Measurements from ENCODE around the gene TTC12.

The TTC12 gene

GRCh38 chr11:113373981-113374560, 59.7 kb downstream of the TTC12 start:
- DNase-seq (ENCODE audit: insufficient read length, low spot score) (no peak), FAIRE-seq (no peak)
- TF ChIP-seq PAX5 (IDR thresholded peaks at IDR 0.05; ENCODE audit: insufficient read depth, low read length, severe bottlenecking): no peak
- no peak for TF ChIP-seq POU2F2 (IDR thresholded peaks at IDR 0.05; ENCODE audit: low read depth, low read length)
- no peak for TF ChIP-seq SPI1 (IDR thresholded peaks at IDR 0.05; ENCODE audit: low read depth, low read length)
- TF ChIP-seq POLR2A (IDR thresholded peaks at IDR 0.05; ENCODE audit: low read depth, low read length): no peak

GRCh38 chr11:113375402-113375801, 61.0 kb downstream of the TTC12 start:
- no peak for DNase-seq (ENCODE audit: insufficient read length, low spot score)
- TF ChIP-seq POLR2AphosphoS5 (IDR thresholded peaks at IDR 0.05; ENCODE audit: low read depth, low read length): no peak
- no peak for TF ChIP-seq POU2F2 (IDR thresholded peaks at IDR 0.05; ENCODE audit: low read depth, low read length)
- no peak for TF ChIP-seq SPI1 (IDR thresholded peaks at IDR 0.05; ENCODE audit: low read depth, low read length)
- TF ChIP-seq TAF1 (IDR thresholded peaks at IDR 0.05; ENCODE audit: low read depth, low read length): no peak
- TF ChIP-seq POLR2A (IDR thresholded peaks at IDR 0.05; ENCODE audit: low read depth, low read length): no peak
- TF ChIP-seq PAX5 (IDR thresholded peaks at IDR 0.05; ENCODE audit: insufficient read depth, low read length, severe bottlenecking): no peak
- peak; percentile 47 for FAIRE-seq

- no peak for DNase-seq (ENCODE audit: insufficient read length, low spot score)
- no peak for FAIRE-seq
- TF ChIP-seq PAX5 (IDR thresholded peaks at IDR 0.05; ENCODE audit: insufficient read depth, low read length, severe bottlenecking) (no peak), TAF1 (IDR thresholded peaks at IDR 0.05; ENCODE audit: low read depth, low read length) (no peak), POU2F2 (IDR thresholded peaks at IDR 0.05; ENCODE audit: low read depth, low read length) (no peak), POLR2A (IDR thresholded peaks at IDR 0.05; ENCODE audit: low read depth, low read length) (no peak), POLR2AphosphoS5 (IDR thresholded peaks at IDR 0.05; ENCODE audit: low read depth, low read length) (no peak), SPI1 (IDR thresholded peaks at IDR 0.05; ENCODE audit: low read depth, low read length) (no peak)
These were observed 61.8 kb downstream of the TTC12 start for GRCh38 chr11:113376156-113376555.

GRCh38 chr11:113377681-113378412, 63.5 kb downstream of the TTC12 start:
- no peak for DNase-seq (ENCODE audit: insufficient read length, low spot score)
- TF ChIP-seq POLR2AphosphoS5 (IDR thresholded peaks at IDR 0.05; ENCODE audit: low read depth, low read length) (no peak), TAF1 (IDR thresholded peaks at IDR 0.05; ENCODE audit: low read depth, low read length) (no peak), SPI1 (IDR thresholded peaks at IDR 0.05; ENCODE audit: low read depth, low read length) (no peak), POU2F2 (IDR thresholded peaks at IDR 0.05; ENCODE audit: low read depth, low read length) (no peak), POLR2A (IDR thresholded peaks at IDR 0.05; ENCODE audit: low read depth, low read length) (no peak), PAX5 (IDR thresholded peaks at IDR 0.05; ENCODE audit: insufficient read depth, low read length, severe bottlenecking) (no peak)
- no peak for FAIRE-seq

- TF ChIP-seq SPI1 (IDR thresholded peaks at IDR 0.05; ENCODE audit: low read depth, low read length) (no peak), TAF1 (IDR thresholded peaks at IDR 0.05; ENCODE audit: low read depth, low read length) (no peak), POLR2A (IDR thresholded peaks at IDR 0.05; ENCODE audit: low read depth, low read length) (no peak), POLR2AphosphoS5 (IDR thresholded peaks at IDR 0.05; ENCODE audit: low read depth, low read length) (no peak), POU2F2 (IDR thresholded peaks at IDR 0.05; ENCODE audit: low read depth, low read length) (no peak), PAX5 (IDR thresholded peaks at IDR 0.05; ENCODE audit: insufficient read depth, low read length, severe bottlenecking) (no peak)
- no peak for DNase-seq (ENCODE audit: insufficient read length, low spot score)
- no peak for FAIRE-seq
These were observed 64.3 kb downstream of the TTC12 start for GRCh38 chr11:113378692-113379091.

- FAIRE-seq: no peak
- DNase-seq (ENCODE audit: insufficient read length, low spot score): no peak
- TF ChIP-seq POLR2AphosphoS5 (IDR thresholded peaks at IDR 0.05; ENCODE audit: low read depth, low read length): no peak
- no peak for TF ChIP-seq TAF1 (IDR thresholded peaks at IDR 0.05; ENCODE audit: low read depth, low read length)
- TF ChIP-seq POLR2A (IDR thresholded peaks at IDR 0.05; ENCODE audit: low read depth, low read length): no peak
- TF ChIP-seq SPI1 (IDR thresholded peaks at IDR 0.05; ENCODE audit: low read depth, low read length): no peak
These were observed 67.7 kb downstream of the TTC12 start for GRCh38 chr11:113382121-113382520.

- no peak for DNase-seq (ENCODE audit: insufficient read length, low spot score)
- no peak for FAIRE-seq
- TF ChIP-seq POU2F2 (IDR thresholded peaks at IDR 0.05; ENCODE audit: low read depth, low read length): no peak
- no peak for TF ChIP-seq PAX5 (IDR thresholded peaks at IDR 0.05; ENCODE audit: insufficient read depth, low read length, severe bottlenecking)
- no peak for TF ChIP-seq POLR2A (IDR thresholded peaks at IDR 0.05; ENCODE audit: low read depth, low read length)
- no peak for TF ChIP-seq POLR2AphosphoS5 (IDR thresholded peaks at IDR 0.05; ENCODE audit: low read depth, low read length)
- no peak for TF ChIP-seq SPI1 (IDR thresholded peaks at IDR 0.05; ENCODE audit: low read depth, low read length)
- no peak for TF ChIP-seq TAF1 (IDR thresholded peaks at IDR 0.05; ENCODE audit: low read depth, low read length)
These were observed 70.2 kb downstream of the TTC12 start for GRCh38 chr11:113384551-113384950.

- DNase-seq (ENCODE audit: insufficient read length, low spot score): no peak
- FAIRE-seq: no peak
These were observed 71.4 kb downstream of the TTC12 start for GRCh38 chr11:113385749-113386148.

GRCh38 chr11:113386866-113387265, 72.5 kb downstream of the TTC12 start:
- TF ChIP-seq POLR2A (IDR thresholded peaks at IDR 0.05; ENCODE audit: low read depth, low read length) (no peak), SPI1 (IDR thresholded peaks at IDR 0.05; ENCODE audit: low read depth, low read length) (no peak), POLR2AphosphoS5 (IDR thresholded peaks at IDR 0.05; ENCODE audit: low read depth, low read length) (no peak), TAF1 (IDR thresholded peaks at IDR 0.05; ENCODE audit: low read depth, low read length) (no peak), PAX5 (IDR thresholded peaks at IDR 0.05; ENCODE audit: insufficient read depth, low read length, severe bottlenecking) (no peak), POU2F2 (IDR thresholded peaks at IDR 0.05; ENCODE audit: low read depth, low read length) (no peak)
- no peak for FAIRE-seq
- DNase-seq (ENCODE audit: insufficient read length, low spot score): no peak

More at GRCh38 chr11:113385749-113386148, 71.4 kb downstream of the TTC12 start:
- TF ChIP-seq SPI1 (IDR thresholded peaks at IDR 0.05; ENCODE audit: low read depth, low read length) (no peak), POU2F2 (IDR thresholded peaks at IDR 0.05; ENCODE audit: low read depth, low read length) (no peak), POLR2AphosphoS5 (IDR thresholded peaks at IDR 0.05; ENCODE audit: low read depth, low read length) (no peak), PAX5 (IDR thresholded peaks at IDR 0.05; ENCODE audit: insufficient read depth, low read length, severe bottlenecking) (no peak), POLR2A (IDR thresholded peaks at IDR 0.05; ENCODE audit: low read depth, low read length) (no peak), TAF1 (IDR thresholded peaks at IDR 0.05; ENCODE audit: low read depth, low read length) (no peak)

All from GM12891 (cell line).